ENCODE data around the gene PLOD1.
A peak's percentile ranks its signal among the peaks of the same experiment; 100 is the strongest.

DNA sequence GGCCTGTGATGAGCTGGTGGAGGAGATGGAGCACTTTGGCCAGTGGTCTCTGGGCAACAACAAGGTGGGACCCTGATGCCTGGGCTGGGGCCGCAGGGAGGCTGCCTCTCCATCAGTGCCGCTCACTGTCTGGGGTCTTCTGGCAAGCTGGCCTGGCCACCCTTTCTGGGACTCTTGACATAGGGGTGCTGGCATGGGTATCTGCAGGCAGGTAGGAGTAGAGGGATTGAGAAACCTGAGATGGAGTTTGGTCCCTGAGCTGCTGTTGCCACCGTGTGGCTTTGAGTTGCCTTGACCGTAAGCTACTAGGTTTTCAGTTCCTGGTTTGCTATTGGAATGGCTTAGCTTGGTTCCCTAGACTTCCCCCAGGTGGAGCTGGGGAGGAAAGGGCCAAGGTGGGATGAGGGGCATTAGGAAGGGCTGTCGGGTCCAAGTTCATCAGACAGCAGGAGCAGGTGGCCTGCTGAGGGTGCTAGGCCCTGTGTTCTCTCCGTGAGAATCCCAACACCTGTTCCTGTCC lies 32.6 kb downstream of the PLOD1 start:
- TF ChIP-seq, protein P1, sequence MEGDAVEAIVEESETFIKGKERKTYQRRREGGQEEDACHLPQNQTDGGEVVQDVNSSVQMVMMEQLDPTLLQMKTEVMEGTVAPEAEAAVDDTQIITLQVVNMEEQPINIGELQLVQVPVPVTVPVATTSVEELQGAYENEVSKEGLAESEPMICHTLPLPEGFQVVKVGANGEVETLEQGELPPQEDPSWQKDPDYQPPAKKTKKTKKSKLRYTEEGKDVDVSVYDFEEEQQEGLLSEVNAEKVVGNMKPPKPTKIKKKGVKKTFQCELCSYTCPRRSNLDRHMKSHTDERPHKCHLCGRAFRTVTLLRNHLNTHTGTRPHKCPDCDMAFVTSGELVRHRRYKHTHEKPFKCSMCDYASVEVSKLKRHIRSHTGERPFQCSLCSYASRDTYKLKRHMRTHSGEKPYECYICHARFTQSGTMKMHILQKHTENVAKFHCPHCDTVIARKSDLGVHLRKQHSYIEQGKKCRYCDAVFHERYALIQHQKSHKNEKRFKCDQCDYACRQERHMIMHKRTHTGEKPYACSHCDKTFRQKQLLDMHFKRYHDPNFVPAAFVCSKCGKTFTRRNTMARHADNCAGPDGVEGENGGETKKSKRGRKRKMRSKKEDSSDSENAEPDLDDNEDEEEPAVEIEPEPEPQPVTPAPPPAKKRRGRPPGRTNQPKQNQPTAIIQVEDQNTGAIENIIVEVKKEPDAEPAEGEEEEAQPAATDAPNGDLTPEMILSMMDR (IDR thresholded peaks at IDR 0.05 in 4 of 5, conservative IDR thresholded peaks at IDR 0.05 in 1 of 5), result peak; percentile 33 to 64 (median 56)
- no peak for TF ChIP-seq POLR2A (IDR thresholded peaks at IDR 0.05)

All from gastrocnemius medialis (tissue), 4 donors.